ENCODE results near the gene CCDC88C. TPM values are rescaled to one million over a fixed set of nuclear protein-coding genes. Genes with fewer than 3 reads are reported as not detected.

Gene CCDC88C
- total RNA-seq, 1 donor from 2014 or later, result 2.8 TPM

- H3K4me1 ChIP-seq, result no peaks in the 10 kb centered on the region
- TF ChIP-seq CTCF (IDR thresholded peaks at IDR 0.05; ENCODE audit: borderline replicate concordance), result no peak
- no peak overlapping the region for H3K27ac ChIP-seq (replicated peaks)
- H3K27me3 ChIP-seq (ENCODE audit: low read depth), result peaks cover 45% of the 10 kb centered on the region
- no peaks in the 10 kb centered on the region for H3K36me3 ChIP-seq
- intact Hi-C loops (cut with micrococcal nuclease), result no loop called here
- DNase-seq, result no peak
- no peak overlapping the region for H3K4me3 ChIP-seq
- no peaks in the 10 kb centered on the region for H3K9me3 ChIP-seq (replicated peaks)
Measured at GRCh38 chr14:91338379-91338778, 79.2 kb downstream of the CCDC88C start.

GRCh38 chr14:91337699-91338335 lies 79.8 kb downstream of the CCDC88C start:
- intact Hi-C loops (cut with micrococcal nuclease), result no loop called here
- Histone ChIP-seq H3K36me3 (no peaks in the 10 kb centered on the region), H3K4me1 (peaks cover under 1% of the 10 kb centered on the region), H3K27ac (replicated peaks) (no peak overlapping the region), H3K4me3 (no peak overlapping the region), H3K9me3 (replicated peaks) (no peaks in the 10 kb centered on the region), H3K27me3 (ENCODE audit: low read depth) (peaks cover 49% of the 10 kb centered on the region)
- TF ChIP-seq CTCF (IDR thresholded peaks at IDR 0.05; ENCODE audit: borderline replicate concordance), result no peak
- no peak for DNase-seq

- no peaks in the 10 kb centered on the region for H3K36me3 ChIP-seq
- H3K4me1 ChIP-seq, result peaks cover 18% of the 10 kb centered on the region
- no peak for TF ChIP-seq CTCF (IDR thresholded peaks at IDR 0.05; ENCODE audit: borderline replicate concordance)
- no peak for DNase-seq
- peaks cover 66% of the 10 kb centered on the region for H3K27me3 ChIP-seq (ENCODE audit: low read depth)
- H3K27ac ChIP-seq (replicated peaks), result no peak overlapping the region
- intact Hi-C loops (cut with micrococcal nuclease), result no loop called here
- no peak overlapping the region for H3K4me3 ChIP-seq
- H3K9me3 ChIP-seq (replicated peaks), result no peaks in the 10 kb centered on the region
Measured at GRCh38 chr14:91336093-91336450, 81.5 kb downstream of the CCDC88C start.

- no peaks in the 10 kb centered on the region for H3K36me3 ChIP-seq
- intact Hi-C loops (cut with micrococcal nuclease), result no loop called here
- H3K4me1 ChIP-seq, result peaks cover 25% of the 10 kb centered on the region
- peaks cover 73% of the 10 kb centered on the region for H3K27me3 ChIP-seq (ENCODE audit: low read depth)
- TF ChIP-seq CTCF (IDR thresholded peaks at IDR 0.05; ENCODE audit: borderline replicate concordance), result no peak
- H3K27ac ChIP-seq (replicated peaks), result no peak overlapping the region
- no peaks in the 10 kb centered on the region for H3K9me3 ChIP-seq (replicated peaks)
- H3K4me3 ChIP-seq, result no peak overlapping the region
- DNase-seq, result no peak
Measured at GRCh38 chr14:91335191-91336092, 82.2 kb downstream of the CCDC88C start.

GRCh38 chr14:91333650-91334039 lies 84.0 kb downstream of the CCDC88C start:
- TF ChIP-seq CTCF (IDR thresholded peaks at IDR 0.05; ENCODE audit: borderline replicate concordance), result no peak
- H3K36me3 ChIP-seq, result no peaks in the 10 kb centered on the region
- intact Hi-C loops (cut with micrococcal nuclease), result no loop called here
- no peak overlapping the region for H3K27ac ChIP-seq (replicated peaks)
- H3K27me3 ChIP-seq (ENCODE audit: low read depth), result peaks cover 89% of the 10 kb centered on the region
- H3K4me3 ChIP-seq, result no peak overlapping the region
- no peak for DNase-seq
- peaks cover 32% of the 10 kb centered on the region for H3K4me1 ChIP-seq
- H3K9me3 ChIP-seq (replicated peaks), result no peaks in the 10 kb centered on the region

Measured in left ventricle myocardium inferior (tissue), 1 donor.